IMR-90 (cell line): ENCODE results near the gene ROBO4. TPM values are rescaled to one million over a fixed set of nuclear protein-coding genes. Genes with fewer than 3 reads are reported as not detected.

Experiments
- ATAC-seq: fragments of 200-7000 bp; cut with Tn5 transposase; 2 replicates; pipeline ENCODE4 v1.9.1; 2020; ENCODE audit warnings: low read depth, mild to moderate bottlenecking, moderate library complexity
- BruUV-seq: library from RNA; stranded (reverse); fragments of 400-500 nt; replicated peaks from 2 replicates; lab custom pipeline; 2021; lab: Mats Ljungman, UMichigan
- CTCF ChIA-PET: fragments of 300-600 bp; formaldehyde crosslinking; extraction: SDS; loops from one replicate; lab custom pipeline; 2021; ENCODE audit warnings: antibody characterized with exemption; lab: Yijun Ruan, JAX
- POLR2A ChIA-PET: fragments of 300-600 bp; sonication (Branson Sonifier 250); formaldehyde crosslinking; loops from one replicate; lab custom pipeline; 2022; ENCODE audit warnings: antibody characterized with exemption; ENCODE audit not compliant: unreplicated experiment; lab: Charles Lee
- DNase-seq: peaks from one replicate; pipeline ENCODE4 v3.0.0; 2013
- H2AFZ ChIP-seq: replicated peaks from 2 replicates; pipeline ENCODE3; 2013; ENCODE audit warnings: low read length, mild to moderate bottlenecking; ENCODE audit not compliant: poor library complexity
- H2AK5ac ChIP-seq: 2 replicates; pipeline ENCODE4 v1.6.1; 2013; ENCODE audit warnings: low read depth, low read length, inconsistent platforms
- H2AK9ac ChIP-seq: replicated peaks from 2 replicates; pipeline ENCODE3; 2013; ENCODE audit warnings: mild to moderate bottlenecking, low read depth, low read length, moderate library complexity; ENCODE audit not compliant: poor library complexity
- H2BK120ac ChIP-seq: 2 replicates; pipeline ENCODE4 v1.6.1; 2013; ENCODE audit warnings: low read depth, low read length, inconsistent platforms
- H2BK15ac ChIP-seq: 3 replicates; pipeline ENCODE4 v1.6.1; 2013; ENCODE audit warnings: low read depth, low read length, inconsistent platforms
- H2BK20ac ChIP-seq: 2 replicates; pipeline ENCODE4 v1.6.1; 2013; ENCODE audit warnings: low read depth, mild to moderate bottlenecking, inconsistent platforms, low read length, moderate library complexity
- H2BK5ac ChIP-seq: 2 replicates; pipeline ENCODE4 v1.6.1; 2013; ENCODE audit warnings: mild to moderate bottlenecking, low read depth, low read length, inconsistent platforms; ENCODE audit not compliant: poor library complexity, severe bottlenecking
- H3K14ac ChIP-seq: replicated peaks from 2 replicates; pipeline ENCODE4 v1.6.1; 2013; ENCODE audit warnings: low read depth, low read length, inconsistent platforms
- H3K18ac ChIP-seq: 2 replicates; pipeline ENCODE4 v1.6.1; 2013; ENCODE audit warnings: low read depth, low read length, control low read depth
- H3K23ac ChIP-seq: 2 replicates; pipeline ENCODE4 v1.6.1; 2013; ENCODE audit warnings: low read depth, low read length, inconsistent platforms
- H3K27ac ChIP-seq: 2 replicates; pipeline ENCODE4 v1.5.1; 2013; ENCODE audit warnings: mild to moderate bottlenecking, control low read depth, low read length; ENCODE audit not compliant: insufficient read depth
- H3K27me3 ChIP-seq: 2 replicates; pipeline ENCODE4 v1.6.1; 2013; ENCODE audit warnings: low read length; ENCODE audit not compliant: control insufficient read depth, insufficient read depth
- H3K36me3 ChIP-seq: 2 replicates; pipeline ENCODE4 v1.6.1; 2013; ENCODE audit warnings: low read length, mixed read lengths; ENCODE audit not compliant: control insufficient read depth, insufficient read depth
- H3K4ac ChIP-seq: 2 replicates; pipeline ENCODE4 v1.6.1; 2013; ENCODE audit warnings: low read depth, low read length, inconsistent platforms
- H3K4me1 ChIP-seq: 2 replicates; pipeline ENCODE4 v1.6.1; 2013; ENCODE audit warnings: low read length, mixed read lengths; ENCODE audit not compliant: control insufficient read depth, insufficient read depth
- H3K4me2 ChIP-seq: 2 replicates; pipeline ENCODE4 v1.6.1; 2013; ENCODE audit warnings: low read depth, mild to moderate bottlenecking, control low read depth, low read length, moderate library complexity
- H3K4me3 ChIP-seq: 2 replicates; pipeline ENCODE4 v1.5.1; 2013; ENCODE audit warnings: low read depth, mild to moderate bottlenecking, control low read depth, low read length, moderate library complexity; ENCODE audit not compliant: insufficient read depth
- H3K56ac ChIP-seq: 2 replicates; pipeline ENCODE4 v1.6.1; 2013; ENCODE audit warnings: low read length, inconsistent platforms; ENCODE audit not compliant: insufficient read depth; ENCODE audit errors: extremely low read depth
- H3K79me1 ChIP-seq, 2 experiments: 2 replicates each; pipeline ENCODE4 v1.6.1; 2013; ENCODE audit warnings: low read length in 2 of 2, inconsistent platforms in 1 of 2, low read depth in 1 of 2
- H3K9ac ChIP-seq: 2 replicates; pipeline ENCODE4 v1.6.1; 2013; ENCODE audit warnings: low read depth, low read length, control low read depth
- H3K9me1 ChIP-seq: 2 replicates; pipeline ENCODE4 v1.6.1; 2013; ENCODE audit warnings: low read length, inconsistent platforms; ENCODE audit not compliant: insufficient read depth
- H3K9me3 ChIP-seq: 2 replicates; pipeline ENCODE4 v1.6.1; 2013; ENCODE audit warnings: low read length; ENCODE audit not compliant: control insufficient read depth, insufficient read depth
- H4K20me1 ChIP-seq: 2 replicates; pipeline ENCODE4 v1.6.1; 2013; ENCODE audit warnings: low read length, inconsistent platforms; ENCODE audit not compliant: insufficient read depth
- H4K5ac ChIP-seq: 2 replicates; pipeline ENCODE4 v1.6.1; 2013; ENCODE audit warnings: mild to moderate bottlenecking, low read depth, low read length, control low read depth
- H4K8ac ChIP-seq, 2 experiments: 2 replicates each; pipeline ENCODE4 v1.6.1; 2013; ENCODE audit warnings: low read depth in 2 of 2, low read length in 2 of 2, control low read depth in 1 of 2, inconsistent platforms in 1 of 2
- H4K91ac ChIP-seq: 2 replicates; pipeline ENCODE4 v1.6.1; 2013; ENCODE audit warnings: low read depth, low read length, inconsistent platforms; ENCODE audit not compliant: insufficient read depth
- BHLHE40 ChIP-seq: fragments of 150-350 bp; IDR thresholded peaks from 2 replicates; pipeline ENCODE4 v1.6.1; 2016; ENCODE audit warnings: mild to moderate bottlenecking, low read depth, low read length
- CEBPB ChIP-seq: IDR thresholded peaks from 2 replicates; pipeline ENCODE4 v1.6.1; 2012; ENCODE audit warnings: low read depth, low read length, improper control_type of control experiment
- CHD1 ChIP-seq: IDR thresholded peaks from 2 replicates; pipeline ENCODE4 v1.6.1; 2012; ENCODE audit warnings: low read depth, low read length, improper control_type of control experiment
- MAFK ChIP-seq: IDR thresholded peaks from 2 replicates; pipeline ENCODE4 v1.6.1; 2012; ENCODE audit warnings: low read depth, low read length, improper control_type of control experiment
- MAZ ChIP-seq: IDR thresholded peaks from 2 replicates; pipeline ENCODE4 v1.6.1; 2012; ENCODE audit warnings: low read depth, mild to moderate bottlenecking, low read length, improper control_type of control experiment, moderate library complexity, borderline replicate concordance
- NFE2L2 ChIP-seq: fragments of 150-350 bp; IDR thresholded peaks from 2 replicates; pipeline ENCODE4 v1.6.1; 2016; ENCODE audit warnings: low read depth, mild to moderate bottlenecking, low read length
- POLR2A ChIP-seq: IDR thresholded peaks from 2 replicates; pipeline ENCODE4 v1.6.1; 2012; ENCODE audit warnings: mild to moderate bottlenecking, low read depth, low read length
- RAD21 ChIP-seq: IDR thresholded peaks from 2 replicates; pipeline ENCODE4 v1.6.1; 2012; ENCODE audit warnings: low read length, improper control_type of control experiment
- RCOR1 ChIP-seq: IDR thresholded peaks from 2 replicates; pipeline ENCODE4 v1.6.1; 2012; ENCODE audit warnings: mild to moderate bottlenecking, low read length, improper control_type of control experiment; ENCODE audit not compliant: insufficient replicate concordance
- RFX5 ChIP-seq: IDR thresholded peaks from 2 replicates; pipeline ENCODE4 v1.8.0; 2012; ENCODE audit warnings: low read depth, mild to moderate bottlenecking, low read length, moderate library complexity
- WGBS, 2 experiments: methylation state at CpG; one replicate each; pipeline versions ENCODE4 v1.1.5 to v1.1.7; 2013; ENCODE audit warnings: missing lambda C conversion rate in 2 of 2; ENCODE audit not compliant: insufficient read length in 1 of 2; ENCODE audit errors: extremely low coverage in 2 of 2; 5-methylcytosine and 5-hydroxymethylcytosine counted together
- dilution Hi-C: fragments of 300-500 bp; cut with HindIII; formaldehyde crosslinking; loops from one replicate; pipeline ENCODE4 v1.14.3; 2018; ENCODE audit warnings: low sequenced_read_pairs; ENCODE audit not compliant: unreplicated experiment
- in situ Hi-C: fragments of 300-500 bp; cut with MboI; formaldehyde crosslinking; loops from 3 replicates; pipeline ENCODE4 v1.14.3; 2019; ENCODE audit warnings: low sequenced_read_pairs, inconsistent platforms, mixed read lengths
- intact Hi-C: fragments of 100-400 bp; cut with micrococcal nuclease; formaldehyde crosslinking; loops from 2 replicates; pipeline ENCODE4 v1.10.0; 2022
- polyA plus RNA-seq, 3 experiments: library from polyadenylated mRNA; depleted of rRNA; stranded (reverse); fragments of >200 nt; gene quantifications; 2 replicates each; pipeline ENCODE4 v1.2.3, GENCODE V29; 2012; ENCODE audit warnings: low replicate concordance in 1 of 3
- total RNA-seq: library from RNA; depleted of rRNA; stranded (reverse); fragments of >200 nt; gene quantifications from 2 replicates; pipeline ENCODE4 v1.2.3, GENCODE V29; 2012
- TF ChIP-seq, protein P1 (sequence below): fragments of 150-350 bp; IDR thresholded peaks from 2 replicates; pipeline ENCODE4 v1.6.1; 2017; ENCODE audit warnings: mild to moderate bottlenecking, antibody characterized with exemption, low read length, low read depth
- TF ChIP-seq, protein P2 (sequence below): fragments of 150-350 bp; IDR thresholded peaks from 2 replicates; pipeline ENCODE4 v1.6.1; 2016; ENCODE audit warnings: low read depth, mild to moderate bottlenecking, low read length, moderate library complexity, borderline replicate concordance

ROBO4 gene
- total and polyA plus RNA-seq, 2 of the 4 experiments (the other 2 are of a cell fraction), result 0.72 to 0.82 TPM

DNA sequence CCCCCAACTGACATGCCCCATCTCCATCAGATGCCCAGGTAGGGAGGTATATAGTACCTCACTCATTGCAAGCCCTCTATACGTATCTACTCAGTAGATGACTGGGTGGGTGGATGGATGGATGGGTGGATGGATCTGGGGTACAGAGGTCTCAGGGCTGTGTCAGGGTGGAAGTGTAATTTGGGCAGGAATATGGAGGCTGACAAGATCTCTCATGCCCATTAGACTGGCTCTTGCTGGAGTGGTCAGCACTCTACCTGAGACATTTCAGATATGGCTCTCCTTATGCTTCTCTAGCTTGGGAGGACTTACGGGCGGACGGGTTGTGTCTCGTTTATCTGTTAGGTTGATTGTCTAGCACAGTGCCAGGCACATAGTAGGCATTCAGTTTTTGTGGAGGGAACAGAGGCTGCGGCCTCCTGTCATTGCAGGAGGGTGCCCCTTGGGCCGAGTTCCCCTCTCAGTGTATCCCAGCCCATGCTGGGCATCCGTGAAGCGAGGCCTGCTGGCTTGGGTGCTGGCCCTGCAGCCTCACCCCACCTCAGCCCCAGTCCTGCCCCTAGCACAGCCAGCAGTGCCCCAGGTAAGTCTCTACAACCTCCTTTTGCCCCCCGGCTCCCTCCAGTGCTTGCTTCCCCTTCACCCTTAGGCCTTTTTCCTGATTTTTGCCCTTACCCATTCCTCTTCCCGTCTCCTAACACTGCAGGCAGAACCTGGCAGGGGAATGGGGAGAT, 18.7 kb downstream of the ROBO4 start:
- DNase-seq, result no peak
- Histone ChIP-seq H3K9me3 (no peaks in the 10 kb centered on the region), H3K4ac (no peak overlapping the region), H3K9me1 (peaks cover 3% of the 10 kb centered on the region; the same call in 1 of the 2 replicates), H3K36me3 (no peaks in the 10 kb centered on the region), H2AK5ac (no peak overlapping the region), H3K14ac (no peak overlapping the region), H3K4me3 (no peak overlapping the region), H2BK120ac (no peak overlapping the region), H3K9ac (no peak overlapping the region), H4K5ac (no peak overlapping the region), H3K27ac (no peak overlapping the region), H3K79me1 (peaks cover 6 to 21% of the 10 kb centered on the region in 2 experiments; a peak in 3 of 4 replicates), H3K4me2 (no peak overlapping the region), H3K27me3 (no peaks in the 10 kb centered on the region; the same call in 1 of the 2 replicates), H3K23ac (no peak overlapping the region), H2AK9ac (no peak overlapping the region), H2AFZ (no peak overlapping the region), H2BK15ac (no peak overlapping the region), H4K8ac (no peak overlapping the region), H4K20me1 (no peaks in the 10 kb centered on the region), H3K18ac (no peak overlapping the region), H3K4me1 (peaks cover 3% of the 10 kb centered on the region), H3K56ac (no peak overlapping the region), H2BK20ac (no peak overlapping the region), H2BK5ac (no peak overlapping the region), H4K91ac (no peak overlapping the region)
- no peak for TF ChIP-seq RFX5
- TF ChIP-seq, protein P1, sequence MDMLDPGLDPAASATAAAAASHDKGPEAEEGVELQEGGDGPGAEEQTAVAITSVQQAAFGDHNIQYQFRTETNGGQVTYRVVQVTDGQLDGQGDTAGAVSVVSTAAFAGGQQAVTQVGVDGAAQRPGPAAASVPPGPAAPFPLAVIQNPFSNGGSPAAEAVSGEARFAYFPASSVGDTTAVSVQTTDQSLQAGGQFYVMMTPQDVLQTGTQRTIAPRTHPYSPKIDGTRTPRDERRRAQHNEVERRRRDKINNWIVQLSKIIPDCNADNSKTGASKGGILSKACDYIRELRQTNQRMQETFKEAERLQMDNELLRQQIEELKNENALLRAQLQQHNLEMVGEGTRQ, result no peak
- no peak for TF ChIP-seq CHD1
- TF ChIP-seq, protein P2, sequence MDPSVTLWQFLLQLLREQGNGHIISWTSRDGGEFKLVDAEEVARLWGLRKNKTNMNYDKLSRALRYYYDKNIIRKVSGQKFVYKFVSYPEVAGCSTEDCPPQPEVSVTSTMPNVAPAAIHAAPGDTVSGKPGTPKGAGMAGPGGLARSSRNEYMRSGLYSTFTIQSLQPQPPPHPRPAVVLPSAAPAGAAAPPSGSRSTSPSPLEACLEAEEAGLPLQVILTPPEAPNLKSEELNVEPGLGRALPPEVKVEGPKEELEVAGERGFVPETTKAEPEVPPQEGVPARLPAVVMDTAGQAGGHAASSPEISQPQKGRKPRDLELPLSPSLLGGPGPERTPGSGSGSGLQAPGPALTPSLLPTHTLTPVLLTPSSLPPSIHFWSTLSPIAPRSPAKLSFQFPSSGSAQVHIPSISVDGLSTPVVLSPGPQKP, result no peak
- TF ChIP-seq RAD21, result no peak
- TF ChIP-seq RCOR1, result no peak
- TF ChIP-seq NFE2L2, result no peak
- TF ChIP-seq BHLHE40, result no peak
- no peak for TF ChIP-seq POLR2A
- no peak for TF ChIP-seq MAZ
- TF ChIP-seq MAFK, result no peak
- TF ChIP-seq CEBPB, result no peak
- dilution Hi-C loops, result no loop called here
- intact Hi-C loops, result loop anchor here (5.0 to 10.0 kb wide), 2 partner anchors 263 to 526 kb away; no protein-coding TSS in a partner anchor
- no peak for ATAC-seq
- no TSS peak for BruUV-seq
- ChIA-PET POLR2A (no interaction called here), CTCF (interaction anchor here (1.5 kb wide), 1 partner anchor 12 kb away, joined by 4 read pairs; no protein-coding TSS in a partner anchor)
- 93% methylated on average over 3 of the region's 11 CpGs; no CpG with 5 or more reads in 1 of the 2 experiments for WGBS, 2 experiments
- in situ Hi-C loops, result loop anchor here (5.0 kb wide), 1 partner anchor 73 kb away; the partner anchor contains the start of gene CCDC15
